HepG2 (cell line): ENCODE measurements around the gene KRTAP12-1. TPM values are rescaled to one million over a fixed set of nuclear protein-coding genes. Genes with fewer than 3 reads are reported as not detected.

Experiments used
- AFF4 ChIP-seq: sonication (generic); formaldehyde crosslinking; IDR thresholded peaks from 2 replicates; pipeline ENCODE4 v1.4.0; 2020; ENCODE audit warnings: missing genetic modification reagents
- CENPT ChIP-seq: sonication (generic); formaldehyde crosslinking; IDR thresholded peaks from 2 replicates; pipeline ENCODE4 v1.8.0; 2022; ENCODE audit warnings: low read depth, mild to moderate bottlenecking, moderate library complexity, missing genetic modification reagents
- FLYWCH1 ChIP-seq: sonication (generic); formaldehyde crosslinking; IDR thresholded peaks from 2 replicates; pipeline ENCODE4 v1.8.1; 2023; ENCODE audit warnings: mild to moderate bottlenecking, missing genetic modification reagents
- FOXO4 ChIP-seq: sonication (generic); formaldehyde crosslinking; conservative IDR thresholded peaks from 2 replicates; pipeline ENCODE4 v1.8.1; 2023; ENCODE audit warnings: missing genetic modification reagents
- KLF12 ChIP-seq: sonication (generic); formaldehyde crosslinking; IDR thresholded peaks from 2 replicates; pipeline ENCODE4 v1.4.0; 2020; ENCODE audit warnings: missing genetic modification reagents, borderline replicate concordance
- MED13 ChIP-seq: sonication (generic); formaldehyde crosslinking; IDR thresholded peaks from 2 replicates; pipeline ENCODE4 v1.5.0; 2020; ENCODE audit warnings: missing genetic modification reagents
- PAX8 ChIP-seq: sonication (generic); formaldehyde crosslinking; IDR thresholded peaks from 2 replicates; pipeline ENCODE4 v1.8.0; 2022; ENCODE audit warnings: mild to moderate bottlenecking, missing genetic modification reagents, borderline replicate concordance
- SSRP1 ChIP-seq: IDR thresholded peaks from 2 replicates; pipeline ENCODE4 v1.6.1; 2016; ENCODE audit warnings: control low read depth
- TRIM24 ChIP-seq: sonication (generic); formaldehyde crosslinking; IDR thresholded peaks from 2 replicates; pipeline ENCODE4 v1.8.0; 2022; ENCODE audit warnings: mild to moderate bottlenecking, missing genetic modification reagents
- ZBTB1 ChIP-seq: sonication (generic); formaldehyde crosslinking; IDR thresholded peaks from 2 replicates; pipeline ENCODE4 v1.4.0; 2020; ENCODE audit warnings: missing genetic modification reagents, borderline replicate concordance
- ZNF512 ChIP-seq: sonication (generic); formaldehyde crosslinking; IDR thresholded peaks from 2 replicates; pipeline ENCODE4 v1.4.0; 2020; ENCODE audit warnings: mild to moderate bottlenecking, missing genetic modification reagents
- ZNF644 ChIP-seq: IDR thresholded peaks from 2 replicates; pipeline ENCODE4 v1.6.1; 2016; ENCODE audit warnings: low read depth
- ZNF883 ChIP-seq: sonication (generic); formaldehyde crosslinking; IDR thresholded peaks from 2 replicates; pipeline ENCODE4 v1.5.1; 2020; ENCODE audit warnings: mild to moderate bottlenecking, missing genetic modification reagents; ENCODE audit errors: not compliant biosample characterization
- polyA plus RNA-seq, 8 experiments: library from polyadenylated mRNA; depleted of rRNA in 3 of 8; stranded (reverse) in 7 of 8; unstranded in 1 of 8; fragments of >200 nt; fragmentation: Illumina TruSeq in 4 of 8; extraction: Trizol in 4 of 8; gene quantifications; 2 replicates each; pipeline versions ENCODE4 v1.2.1 to v1.2.3, GENCODE V29; 2011 to 2016; ENCODE audit warnings: low read depth in 4 of 8, missing spikeins in 1 of 8, mixed read lengths in 1 of 8; ENCODE audit not compliant: insufficient read depth in 1 of 8
- total RNA-seq, 5 experiments: library from RNA; depleted of rRNA; stranded (reverse); fragments of >200 nt; fragmentation: Illumina TruSeq; extraction: Trizol; gene quantifications; 2 replicates each; pipeline ENCODE4 v1.2.3, GENCODE V29; 2016; ENCODE audit warnings: low read depth in 1 of 5

The KRTAP12-1 gene
- total and polyA plus RNA-seq, 2 of the 13 experiments (the other 11 are each of a cell fraction or from before 2014, with no cell fraction given) = not detected

GRCh38 chr21:44700101-44701022, 18.4 kb upstream of the KRTAP12-1 start (continued):
- TF ChIP-seq SSRP1 (CRISPR knock-in tag) (no peak), FLYWCH1 (CRISPR knock-in tag) (no peak), MED13 (no peak), PAX8 (CRISPR knock-in tag) (no peak), AFF4 (no peak), FOXO4 (CRISPR knock-in tag) (no peak), CENPT (CRISPR knock-in tag) (no peak), ZNF644 (no peak), ZBTB1 (CRISPR knock-in tag) (no peak), KLF12 (CRISPR knock-in tag) (no peak), ZNF512 (CRISPR knock-in tag) (no peak), ZNF883 (no peak), TRIM24 (CRISPR knock-in tag) (no peak)
